Measurements from ENCODE around the gene IFNLR1.
A peak's percentile ranks its signal among the peaks of the same experiment; 100 is the strongest.

The IFNLR1 gene

GRCh38 chr1:24111996-24112779, 74.9 kb downstream of the IFNLR1 start, which contains the start of gene MYOM3:
Gene MYOM3, minus strand, starts transcription at chr1:24112135. Its CDS starts 3,499 bp downstream, at chr1:24108636.
- H3K4me3 ChIP-seq (ENCODE audit: low read length): peak within 1 kb of the TSS; percentile 39
- DNase-seq (ENCODE audit: low read depth): no peak
- TF ChIP-seq CTCF (conservative IDR thresholded peaks at IDR 0.05; ENCODE audit: low read depth, low read length): peak; percentile 76

- no peak for DNase-seq (ENCODE audit: low read depth)
- TF ChIP-seq CTCF (conservative IDR thresholded peaks at IDR 0.05; ENCODE audit: low read depth, low read length): no peak
- H3K4me3 ChIP-seq (ENCODE audit: low read length): no peak overlapping the region
Measured at GRCh38 chr1:24111262-24111995, 75.7 kb downstream of the IFNLR1 start.

GRCh38 chr1:24110642-24111261, 76.3 kb downstream of the IFNLR1 start:
- DNase-seq (ENCODE audit: low read depth): no peak
- no peak for TF ChIP-seq CTCF (conservative IDR thresholded peaks at IDR 0.05; ENCODE audit: low read depth, low read length)
- no peak overlapping the region for H3K4me3 ChIP-seq (ENCODE audit: low read length)

- H3K4me3 ChIP-seq (ENCODE audit: low read length): no peak overlapping the region
- TF ChIP-seq CTCF (conservative IDR thresholded peaks at IDR 0.05; ENCODE audit: low read depth, low read length): no peak
- DNase-seq (ENCODE audit: low read depth): no peak
Measured at GRCh38 chr1:24109686-24110475, 77.2 kb downstream of the IFNLR1 start.

- DNase-seq (ENCODE audit: low read depth): no peak
- TF ChIP-seq CTCF (conservative IDR thresholded peaks at IDR 0.05; ENCODE audit: low read depth, low read length): no peak
- H3K4me3 ChIP-seq (ENCODE audit: low read length): no peak overlapping the region
Measured at GRCh38 chr1:24109166-24109483, 78.0 kb downstream of the IFNLR1 start.

- no peak overlapping the region for H3K4me3 ChIP-seq (ENCODE audit: low read length)
- no peak for TF ChIP-seq CTCF (conservative IDR thresholded peaks at IDR 0.05; ENCODE audit: low read depth, low read length)
- DNase-seq (ENCODE audit: low read depth): no peak
Measured at GRCh38 chr1:24108334-24109165, 78.5 kb downstream of the IFNLR1 start.

Measured in retinal pigment epithelial cell (primary cell).